Inflammatory macrophage treated with lipopolysaccharide for 4 hours (primary cell): ENCODE data around the gene MTERF1.

Experiments used
- DNase-seq: peaks from one replicate; pipeline ENCODE4 v3.0.0-alpha.2; 2020

MTERF1 gene

DNA sequence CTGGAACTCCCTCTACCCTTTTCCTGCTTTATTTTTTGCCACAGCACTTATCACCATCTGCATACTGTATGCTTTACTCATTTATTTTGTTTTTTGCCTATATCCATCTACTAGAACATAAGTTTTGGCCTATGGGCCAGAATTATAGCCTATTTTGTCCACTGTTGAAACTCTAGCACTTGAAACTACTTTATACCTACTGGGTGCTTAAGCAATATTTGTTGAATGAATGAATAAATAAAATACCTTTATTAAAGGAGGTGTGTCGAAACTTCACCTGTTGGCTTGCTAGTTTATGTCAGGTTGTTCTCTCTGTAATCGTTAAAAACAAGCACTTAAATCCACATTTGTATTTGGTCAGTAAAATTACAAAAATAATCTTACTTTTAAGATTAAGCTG, 53.3 kb downstream of the MTERF1 start:
- DNase-seq, result no peak

DNA sequence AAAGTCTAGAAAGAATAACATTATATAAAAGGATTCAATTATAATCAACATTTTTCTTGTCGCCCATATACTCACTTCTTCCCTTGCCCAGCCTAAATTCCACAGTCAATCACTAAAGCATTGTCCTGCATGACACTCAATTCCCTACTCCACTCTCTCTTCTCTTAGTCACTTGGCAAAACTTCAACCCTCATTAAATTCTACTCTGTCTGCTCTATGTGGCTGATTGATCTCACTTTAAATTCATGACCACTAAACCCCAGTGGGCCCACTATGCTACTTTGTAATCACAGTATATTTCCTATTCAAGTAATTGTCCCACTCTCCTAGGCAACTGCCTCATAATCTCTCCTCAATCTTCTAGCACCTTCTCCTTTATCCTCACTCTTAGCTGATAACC, 54.1 kb downstream of the MTERF1 start:
- DNase-seq, result no peak

GRCh38 chr7:91824201-91824600, 56.3 kb downstream of the MTERF1 start:
- DNase-seq, result no peak
